H1 (cell line): Measurements from ENCODE around the gene RSU1. TPM values are rescaled to one million over a fixed set of nuclear protein-coding genes. Genes with fewer than 3 reads are reported as not detected.
A peak's percentile ranks its signal among the peaks of the same experiment; 100 is the strongest.

ENCODE experiments used
- CTCF ChIA-PET: fragments of 300-600 bp; sonication (Branson Sonifier 250); formaldehyde crosslinking; loops from one replicate; lab custom pipeline; 2021; ENCODE audit not compliant: partially characterized antibody; lab: Charles Lee
- POLR2A ChIA-PET: fragments of 300-600 bp; sonication (Branson Sonifier 250); formaldehyde crosslinking; loops from one replicate; lab custom pipeline; 2021; ENCODE audit warnings: inconsistent platforms; ENCODE audit not compliant: partially characterized antibody; lab: Charles Lee
- DNase-seq, 2 experiments: peaks; one replicate each; pipeline versions ENCODE4 v3.0.0 to v3.0.0-alpha.2; 2010 to 2022; ENCODE audit warnings: low spot score in 2 of 2, low read depth in 1 of 2, mixed read lengths in 1 of 2
- FAIRE-seq: peaks from 2 replicates; lab custom pipeline; 2011; peaks lifted over from hg19 to GRCh38; lab: Jason Lieb, UNC
- H2AFZ ChIP-seq: 2 replicates; pipeline ENCODE4 v1.8.1; 2012; ENCODE audit warnings: low read length, inconsistent platforms
- H2AK5ac ChIP-seq: 2 replicates; pipeline ENCODE4 v1.6.1; 2013; ENCODE audit warnings: low read depth, low read length
- H2BK120ac ChIP-seq: replicated peaks from 2 replicates; pipeline ENCODE3; 2013; ENCODE audit warnings: low read depth, low read length, inconsistent platforms
- H2BK12ac ChIP-seq: 2 replicates; pipeline ENCODE4 v1.6.1; 2013; ENCODE audit warnings: low read depth, low read length
- H2BK15ac ChIP-seq: 2 replicates; pipeline ENCODE4 v1.6.1; 2013; ENCODE audit warnings: low read length
- H2BK20ac ChIP-seq: 2 replicates; pipeline ENCODE4 v1.6.1; 2013; ENCODE audit warnings: low read length
- H2BK5ac ChIP-seq: 2 replicates; pipeline ENCODE4 v1.6.1; 2013; ENCODE audit warnings: low read depth, low read length
- H3K14ac ChIP-seq: 2 replicates; pipeline ENCODE4 v1.6.1; 2013; ENCODE audit warnings: inconsistent platforms; ENCODE audit not compliant: insufficient read length
- H3K18ac ChIP-seq: 2 replicates; pipeline ENCODE4 v1.6.1; 2013; ENCODE audit warnings: low read length; ENCODE audit errors: extremely low read depth
- H3K23ac ChIP-seq: 2 replicates; pipeline ENCODE4 v1.6.1; 2013; ENCODE audit warnings: inconsistent platforms; ENCODE audit not compliant: insufficient read length
- H3K23me2 ChIP-seq: 2 replicates; pipeline ENCODE4 v1.6.1; 2013; ENCODE audit warnings: low read depth, low read length
- H3K27ac ChIP-seq: 2 replicates; pipeline ENCODE4 v1.6.1; 2011; ENCODE audit warnings: low read depth, low read length, inconsistent platforms
- H3K27me3 ChIP-seq, 4 experiments: replicated peaks in 1 of 4; 1 replicate in 1 of 4; 2 replicates in 3 of 4; pipeline versions ENCODE4 v1.6.1 to v1.8.1; 2011 to 2013; ENCODE audit warnings: low read length in 3 of 4, mild to moderate bottlenecking in 3 of 4, inconsistent platforms in 2 of 4, mixed read lengths in 2 of 4, moderate library complexity in 1 of 4; ENCODE audit not compliant: control insufficient read depth in 3 of 4, insufficient read depth in 3 of 4; ENCODE audit errors: extremely low read depth in 1 of 4
- H3K36me3 ChIP-seq, 4 experiments: 2 replicates each; pipeline versions ENCODE4 v1.6.1 to v1.8.1; 2011 to 2013; ENCODE audit warnings: mild to moderate bottlenecking in 4 of 4, low read length in 3 of 4, moderate library complexity in 2 of 4, control low read depth in 1 of 4, inconsistent platforms in 1 of 4; ENCODE audit not compliant: insufficient read depth in 4 of 4, control insufficient read depth in 2 of 4
- H3K4ac ChIP-seq: replicated peaks from 2 replicates; pipeline ENCODE3; 2013; ENCODE audit warnings: low read length, low read depth, mixed read lengths, inconsistent platforms; ENCODE audit not compliant: insufficient read length
- H3K4me1 ChIP-seq, 4 experiments: replicated peaks in 1 of 4; 1 replicate in 1 of 4; 2 replicates in 3 of 4; pipeline versions ENCODE4 v1.6.1 to v1.8.1; 2011 to 2013; ENCODE audit warnings: low read length in 3 of 4, inconsistent platforms in 2 of 4, mixed read lengths in 1 of 4; ENCODE audit not compliant: insufficient read depth in 4 of 4, control insufficient read depth in 3 of 4
- H3K4me2 ChIP-seq, 2 experiments: 2 replicates each; pipeline versions ENCODE4 v1.6.1 to v1.8.1; 2011 to 2013; ENCODE audit warnings: low read depth in 2 of 2, low read length in 2 of 2, control low read depth in 1 of 2, inconsistent platforms in 1 of 2, mild to moderate bottlenecking in 1 of 2; ENCODE audit not compliant: insufficient read depth in 1 of 2
- H3K4me3 ChIP-seq, 4 experiments: fragments of 200-600, 300-600 bp in 1 of 4; sonication (generic), shearing (Covaris generic), sonication (Bioruptor Twin) in 1 of 4; 2 replicates each; pipeline versions ENCODE4 v1.5.1 to v1.8.1; 2011 to 2016; ENCODE audit warnings: low read length in 4 of 4, low read depth in 3 of 4, control low read depth in 2 of 4, inconsistent platforms in 2 of 4, mild to moderate bottlenecking in 2 of 4, mixed read lengths in 1 of 4, moderate library complexity in 1 of 4; ENCODE audit not compliant: insufficient read depth in 2 of 4; ENCODE audit errors: extremely low read depth in 1 of 4
- H3K56ac ChIP-seq: replicated peaks from 2 replicates; pipeline ENCODE3; 2013; ENCODE audit warnings: low read depth, mild to moderate bottlenecking, mixed read lengths, low read length, inconsistent platforms; ENCODE audit not compliant: insufficient read length
- H3K79me1 ChIP-seq: 2 replicates; pipeline ENCODE4 v1.6.1; 2013; ENCODE audit warnings: low read depth, low read length, control low read depth
- H3K79me2 ChIP-seq, 2 experiments: 2 replicates each; pipeline versions ENCODE4 v1.6.1 to v1.8.1; 2012 to 2013; ENCODE audit warnings: low read length in 2 of 2, mild to moderate bottlenecking in 2 of 2, inconsistent platforms in 1 of 2; ENCODE audit not compliant: insufficient read depth in 2 of 2, control insufficient read depth in 1 of 2
- H3K9ac ChIP-seq, 4 experiments: replicated peaks in 1 of 4; 1 replicate in 1 of 4; 2 replicates in 3 of 4; pipeline versions ENCODE4 v1.6.1 to v1.8.1; 2011 to 2013; ENCODE audit warnings: low read depth in 3 of 4, low read length in 3 of 4, control low read depth in 2 of 4, mild to moderate bottlenecking in 2 of 4, moderate library complexity in 2 of 4, inconsistent platforms in 1 of 4; ENCODE audit errors: extremely low read depth in 1 of 4
- H3K9me3 ChIP-seq, 2 experiments: 2 replicates each; pipeline versions ENCODE4 v1.6.1 to v1.8.1; 2012 to 2013; ENCODE audit warnings: mild to moderate bottlenecking in 2 of 2, moderate library complexity in 2 of 2, control low read depth in 1 of 2, inconsistent platforms in 1 of 2, low read depth in 1 of 2, low read length in 1 of 2, mixed read lengths in 1 of 2; ENCODE audit not compliant: insufficient read depth in 2 of 2
- H4K20me1 ChIP-seq, 2 experiments: replicated peaks in 1 of 2; 2 replicates each; pipeline versions ENCODE3 to v1.8.1; 2011 to 2013; ENCODE audit warnings: inconsistent platforms in 2 of 2, low read length in 2 of 2, mild to moderate bottlenecking in 1 of 2; ENCODE audit not compliant: insufficient read depth in 2 of 2, control insufficient read depth in 1 of 2
- H4K5ac ChIP-seq: 2 replicates; pipeline ENCODE4 v1.6.1; 2013; ENCODE audit warnings: low read length, low read depth, mixed read lengths, inconsistent platforms; ENCODE audit not compliant: insufficient read length
- H4K8ac ChIP-seq: 2 replicates; pipeline ENCODE4 v1.8.0; 2013; ENCODE audit warnings: mild to moderate bottlenecking, moderate library complexity, low read length, inconsistent platforms; ENCODE audit not compliant: insufficient read depth; ENCODE audit errors: extremely low read depth
- H4K91ac ChIP-seq: replicated peaks from 2 replicates; pipeline ENCODE3; 2013; ENCODE audit warnings: low read length, mixed read lengths, inconsistent platforms; ENCODE audit not compliant: insufficient read length
- GTF2F1 ChIP-seq: IDR thresholded peaks from 2 replicates; pipeline ENCODE4 v1.6.1; 2012; ENCODE audit warnings: low read depth, low read length, improper control_type of control experiment, borderline replicate concordance
- RFX5 ChIP-seq: IDR thresholded peaks from 2 replicates; pipeline ENCODE4 v1.6.1; 2011; ENCODE audit warnings: low read depth, low read length, improper control_type of control experiment, borderline replicate concordance
- WGBS, 2 experiments: shearing (Covaris generic) in 1 of 2; methylation state at CpG; one replicate each; pipeline versions ENCODE4 v1.1.6 to v1.1.7; 2013 to 2015; ENCODE audit warnings: low lambda C conversion rate in 2 of 2, mixed read lengths in 2 of 2, inconsistent platforms in 1 of 2, low coverage in 1 of 2, missing lambda C conversion rate in 1 of 2; ENCODE audit not compliant: insufficient replicate concordance in 2 of 2, insufficient coverage in 1 of 2, insufficient read length in 1 of 2; ENCODE audit errors: extremely low coverage in 1 of 2, missing lambda C conversion rate in 1 of 2; 5-methylcytosine and 5-hydroxymethylcytosine counted together
- polyA plus RNA-seq, 7 experiments: library from polyadenylated mRNA; depleted of rRNA in 3 of 7; stranded (reverse) in 5 of 7; unstranded in 2 of 7; fragments of >200 nt in 5 of 7; fragments of 200-250 nt in 2 of 7; gene quantifications; 1 replicate in 5 of 7; 2 replicates in 1 of 7; 4 replicates in 1 of 7; pipeline versions ENCODE4 v1.2.1 to v1.2.3, GENCODE V29; 2011 to 2013; ENCODE audit warnings: missing spikeins in 2 of 7, mixed read lengths in 2 of 7
- total RNA-seq: library from RNA; stranded (reverse); fragmentation: NEBNext Ultra II Directional; extraction: Animal tissue kit (Norgen Biotek cat#: 25700); gene quantifications from 2 replicates; pipeline ENCODE4 v1.2.1, GENCODE V29; 2021

Gene RSU1
- total and polyA plus RNA-seq, 2 of the 8 experiments (the other 6 are each of a cell fraction or from before 2014, with no cell fraction given), result 50.0 to 68.2 TPM

DNA sequence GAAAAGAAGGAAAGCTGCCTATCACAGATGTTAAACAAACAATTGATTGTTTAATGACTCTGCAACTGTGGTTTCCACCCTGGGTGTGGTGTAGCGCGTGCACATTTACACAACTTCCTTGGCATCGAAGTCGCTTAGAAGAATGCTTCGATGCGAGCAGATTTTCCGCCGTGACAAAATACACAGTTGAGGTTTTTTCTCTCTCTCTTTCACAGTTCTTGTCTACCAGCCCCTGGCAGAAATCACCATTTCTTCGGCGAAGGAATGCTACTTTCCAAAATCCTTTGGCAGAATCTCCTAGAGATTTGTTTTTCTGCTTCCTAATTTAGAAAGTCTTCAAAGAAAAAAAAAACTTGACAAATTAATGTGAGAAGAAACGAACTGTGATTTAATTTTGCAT, 224.8 kb downstream of the RSU1 start:
- Histone ChIP-seq H3K23ac (no peak overlapping the region), H2AFZ (no peak overlapping the region), H3K79me2 (no peaks in the 10 kb centered on the region), H3K4me1 (peaks cover 2 to 10% (median 6%) of the 10 kb centered on the region in 4 experiments; a peak in 4 of 7 replicates), H3K9ac (no peak overlapping the region), H2BK20ac (no peak overlapping the region), H2BK15ac (no peak overlapping the region), H2AK5ac (no peak overlapping the region), H4K8ac (no peak overlapping the region), H3K4me3 (no peak overlapping the region), H3K79me1 (no peaks in the 10 kb centered on the region; the same call in 1 of the 2 replicates), H2BK120ac (peak overlapping the region; percentile 5), H3K4ac (no peak overlapping the region), H3K27me3 (no peaks in the 10 kb centered on the region), H3K18ac (no peak overlapping the region; the same call in 1 of the 2 replicates), H4K91ac (no peak overlapping the region), H3K9me3 (no peaks in the 10 kb centered on the region), H4K5ac (peak overlapping the region; percentile 18), H3K36me3 (no peaks in the 10 kb centered on the region), H3K4me2 (no peak overlapping the region), H3K56ac (no peak overlapping the region), H3K27ac (no peak overlapping the region), H3K23me2 (no peaks in the 10 kb centered on the region), H4K20me1 (no peaks in the 10 kb centered on the region), H2BK5ac (no peak overlapping the region), H3K14ac (no peak overlapping the region), H2BK12ac (no peak overlapping the region)
- FAIRE-seq (peak; percentile 55), DNase-seq (no peak)
- WGBS, 2 experiments, result 86% methylated on average over 11 of the region's 11 CpGs; no CpG with 5 or more reads in 1 of the 2 experiments
- POLR2A ChIA-PET, result no interaction called here
- CTCF ChIA-PET, result no interaction called here
- TF ChIP-seq RFX5 (no peak), GTF2F1 (no peak)
